H9 (cell line): ENCODE data around the gene ZNF490. TPM values are rescaled to one million over a fixed set of nuclear protein-coding genes. Genes with fewer than 3 reads are reported as not detected.

Experiments used
- DNase-seq: peaks from one replicate; pipeline ENCODE4 v3.0.0-alpha.2; 2017
- H2AFZ ChIP-seq: one replicate; pipeline ENCODE4 v1.6.1; 2013; ENCODE audit warnings: mild to moderate bottlenecking, low read length, control low read depth, moderate library complexity
- H2AK5ac ChIP-seq: 2 replicates; pipeline ENCODE4 v1.6.1; 2013; ENCODE audit warnings: low read length, control low read depth, mixed read lengths; ENCODE audit not compliant: insufficient read length
- H2BK120ac ChIP-seq: one replicate; pipeline ENCODE4 v1.6.1; 2013; ENCODE audit warnings: low read depth, mild to moderate bottlenecking, low read length, control low read depth, inconsistent platforms; ENCODE audit not compliant: poor library complexity, severe bottlenecking
- H2BK12ac ChIP-seq: 2 replicates; pipeline ENCODE4 v1.6.1; 2013; ENCODE audit warnings: low read length, control low read depth, mixed read lengths, low read depth; ENCODE audit not compliant: insufficient read length
- H2BK15ac ChIP-seq: 2 replicates; pipeline ENCODE4 v1.6.1; 2013; ENCODE audit warnings: low read depth, low read length, control low read depth
- H2BK20ac ChIP-seq: one replicate; pipeline ENCODE4 v1.6.1; 2013; ENCODE audit warnings: low read depth, mild to moderate bottlenecking, low read length, control low read depth, inconsistent platforms; ENCODE audit not compliant: poor library complexity, severe bottlenecking
- H2BK5ac ChIP-seq: 2 replicates; pipeline ENCODE4 v1.6.1; 2013; ENCODE audit warnings: low read length, control low read depth, mixed read lengths; ENCODE audit not compliant: insufficient read length
- H3K14ac ChIP-seq: 2 replicates; pipeline ENCODE4 v1.6.1; 2013; ENCODE audit warnings: low read length, control low read depth; ENCODE audit not compliant: insufficient read depth
- H3K18ac ChIP-seq: 2 replicates; pipeline ENCODE4 v1.6.1; 2013; ENCODE audit warnings: low read depth, mild to moderate bottlenecking, mixed read lengths, low read length, control low read depth; ENCODE audit not compliant: insufficient read length
- H3K23ac ChIP-seq: 2 replicates; pipeline ENCODE4 v1.6.1; 2013; ENCODE audit warnings: low read length, control low read depth, mixed read lengths, low read depth; ENCODE audit not compliant: insufficient read length
- H3K23me2 ChIP-seq: 2 replicates; pipeline ENCODE4 v1.6.1; 2013; ENCODE audit warnings: low read depth, mild to moderate bottlenecking, mixed read lengths, low read length, control low read depth; ENCODE audit not compliant: insufficient read length, poor library complexity, severe bottlenecking
- H3K27ac ChIP-seq: 2 replicates; pipeline ENCODE4 v1.5.1; 2013; ENCODE audit warnings: low read length, control low read depth, mixed read lengths, low read depth; ENCODE audit not compliant: insufficient read length
- H3K27me3 ChIP-seq: 2 replicates; pipeline ENCODE4 v1.6.1; 2013; ENCODE audit warnings: low read length, control low read depth, inconsistent platforms; ENCODE audit not compliant: insufficient read depth
- H3K4ac ChIP-seq: 2 replicates; pipeline ENCODE4 v1.6.1; 2013; ENCODE audit warnings: low read depth, mild to moderate bottlenecking, control low read depth, inconsistent platforms, low read length, moderate library complexity
- H3K4me1 ChIP-seq: 2 replicates; pipeline ENCODE4 v1.6.1; 2013; ENCODE audit warnings: low read length, control low read depth, inconsistent platforms; ENCODE audit not compliant: insufficient read depth
- H3K4me2 ChIP-seq: 2 replicates; pipeline ENCODE4 v1.6.1; 2013; ENCODE audit warnings: low read length, control low read depth, mixed read lengths; ENCODE audit not compliant: insufficient read length, insufficient read depth
- H3K56ac ChIP-seq: 2 replicates; pipeline ENCODE4 v1.6.1; 2013; ENCODE audit warnings: low read depth, mild to moderate bottlenecking, mixed read lengths, low read length, control low read depth; ENCODE audit not compliant: insufficient read length
- H3K79me1 ChIP-seq: 2 replicates; pipeline ENCODE4 v1.6.1; 2013; ENCODE audit warnings: low read depth, mild to moderate bottlenecking, moderate library complexity, low read length, control low read depth, inconsistent platforms; ENCODE audit not compliant: insufficient read depth, poor library complexity, severe bottlenecking
- H3K79me2 ChIP-seq: 2 replicates; pipeline ENCODE4 v1.6.1; 2013; ENCODE audit warnings: low read length, control low read depth, inconsistent platforms; ENCODE audit not compliant: insufficient read depth
- H3K9ac ChIP-seq: 2 replicates; pipeline ENCODE4 v1.6.1; 2013; ENCODE audit warnings: low read length, control low read depth, mixed read lengths; ENCODE audit not compliant: insufficient read length; ENCODE audit errors: extremely low read depth
- H3K9me3 ChIP-seq: one replicate; pipeline ENCODE4 v1.6.1; 2013; ENCODE audit warnings: low read depth, low read length, inconsistent platforms; ENCODE audit not compliant: control insufficient read depth
- H3T11ph ChIP-seq: one replicate; pipeline ENCODE4 v1.6.1; 2013; ENCODE audit warnings: mild to moderate bottlenecking, low read length, control low read depth, inconsistent platforms
- H4K20me1 ChIP-seq: one replicate; pipeline ENCODE4 v1.6.1; 2013; ENCODE audit not compliant: control insufficient read depth, insufficient read length, insufficient read depth
- H4K5ac ChIP-seq: 2 replicates; pipeline ENCODE4 v1.6.1; 2013; ENCODE audit warnings: low read depth, mild to moderate bottlenecking, mixed read lengths, low read length, control low read depth; ENCODE audit not compliant: insufficient read length
- H4K8ac ChIP-seq: replicated peaks from 2 replicates; pipeline ENCODE4 v1.6.1; 2013; ENCODE audit warnings: low read length, control low read depth, mixed read lengths, low read depth; ENCODE audit not compliant: insufficient read length
- H4K91ac ChIP-seq: 2 replicates; pipeline ENCODE4 v1.6.1; 2013; ENCODE audit warnings: low read depth, mild to moderate bottlenecking, moderate library complexity, mixed read lengths, low read length, control low read depth; ENCODE audit not compliant: insufficient read length
- H3K27ac Mint-ChIP-seq, 3 experiments: 2 replicates in 2 of 3; 3 replicates in 1 of 3; pipeline ENCODE4 v1.8.0; 2020 to 2021; ENCODE audit warnings: mixed read lengths in 3 of 3, mild to moderate bottlenecking in 1 of 3, moderate library complexity in 1 of 3
- H3K27me3 Mint-ChIP-seq: 2 replicates; pipeline ENCODE4 v1.8.0; 2021; ENCODE audit warnings: low read depth, mild to moderate bottlenecking, moderate library complexity, mixed read lengths
- H3K36me3 Mint-ChIP-seq, 3 experiments: 2 replicates in 2 of 3; 3 replicates in 1 of 3; pipeline ENCODE4 v1.8.0; 2020 to 2021; ENCODE audit warnings: low read depth in 3 of 3, mixed read lengths in 3 of 3; ENCODE audit not compliant: insufficient read depth in 1 of 3
- H3K4me1 Mint-ChIP-seq, 2 experiments: 2 replicates each; pipeline ENCODE4 v1.8.0; 2020; ENCODE audit warnings: mixed read lengths in 2 of 2
- H3K4me3 Mint-ChIP-seq, 2 experiments: 2 replicates in 1 of 2; 3 replicates in 1 of 2; pipeline ENCODE4 v1.8.0; 2020 to 2021; ENCODE audit warnings: mild to moderate bottlenecking in 2 of 2, mixed read lengths in 2 of 2, moderate library complexity in 1 of 2
- H3K9me3 Mint-ChIP-seq, 2 experiments: 2 replicates in 1 of 2; 3 replicates in 1 of 2; pipeline ENCODE4 v1.8.0; 2020; ENCODE audit warnings: mild to moderate bottlenecking in 2 of 2, mixed read lengths in 2 of 2, moderate library complexity in 1 of 2
- CTCF ChIP-seq: fragments of 200-600 bp; sonication (generic); conservative IDR thresholded peaks from 3 replicates; pipeline ENCODE4 v1.8.0; 2021; ENCODE audit warnings: antibody characterized with exemption, mild to moderate bottlenecking
- WGBS: extraction: QIAGEN DNeasy Blood & Tissue Kit; methylation state at CpG from one replicate; pipeline ENCODE4 v1.1.7; 2013; ENCODE audit warnings: missing lambda C conversion rate, low lambda C conversion rate, mixed read lengths; ENCODE audit not compliant: insufficient read length; ENCODE audit errors: extremely low coverage; 5-methylcytosine and 5-hydroxymethylcytosine counted together
- total RNA-seq: library from RNA; stranded (reverse); gene quantifications from 2 replicates; pipeline ENCODE4 v1.2.1, GENCODE V29; 2021

The ZNF490 gene
- total RNA-seq, 1 experiment from 2014 or later: 10.1 TPM

- WGBS: no CpG with 5 or more reads among the region's 8 CpGs
- no peak overlapping the region for H2BK15ac ChIP-seq
- H3K9ac ChIP-seq: no peak overlapping the region
- H4K8ac ChIP-seq: no peak overlapping the region
- no peak overlapping the region for H3K18ac ChIP-seq
- H3K23me2 ChIP-seq: no peaks in the 10 kb centered on the region
- H4K20me1 ChIP-seq: no peaks in the 10 kb centered on the region
- Mint-ChIP-seq H3K9me3 (peaks cover 13 to 48% of the 10 kb centered on the region in 2 experiments), H3K4me3 (no peak overlapping the region), H3K27me3 (no peaks in the 10 kb centered on the region), H3K4me1 (peaks cover 9 to 19% of the 10 kb centered on the region in 2 experiments), H3K36me3 (peaks cover 27 to 69% (median 65%) of the 10 kb centered on the region in 3 experiments), H3K27ac (peak overlapping the region in 1 of 3 experiments; percentile 69; a peak in 1 of 7 replicates)
- DNase-seq: no peak
- H3K14ac ChIP-seq: no peak overlapping the region
- no peak overlapping the region for H3T11ph ChIP-seq
- no peak for TF ChIP-seq CTCF
- H3K4ac ChIP-seq: no peak overlapping the region
- H3K23ac ChIP-seq: no peak overlapping the region
- no peak overlapping the region for H3K56ac ChIP-seq
- no peaks in the 10 kb centered on the region; the same call in 1 of the 2 replicates for H3K4me1 ChIP-seq
- H2BK5ac ChIP-seq: no peak overlapping the region
- H3K79me1 ChIP-seq: peaks cover 6% of the 10 kb centered on the region
- H3K79me2 ChIP-seq: peaks cover 7% of the 10 kb centered on the region; the same call in 1 of the 2 replicates
- no peak overlapping the region for H2AK5ac ChIP-seq
- H2BK120ac ChIP-seq: no peak overlapping the region
- no peak overlapping the region for H2AFZ ChIP-seq
- no peak overlapping the region for H2BK20ac ChIP-seq
- H2BK12ac ChIP-seq: no peak overlapping the region
- H4K5ac ChIP-seq: no peak overlapping the region
- no peak overlapping the region for H3K27ac ChIP-seq
- no peaks in the 10 kb centered on the region for H3K27me3 ChIP-seq
- no peak overlapping the region for H3K4me2 ChIP-seq
- H3K9me3 ChIP-seq: no peaks in the 10 kb centered on the region
- no peak overlapping the region for H4K91ac ChIP-seq
These were observed 65.3 kb downstream of the ZNF490 start for GRCh38 chr19:12545267-12545666.
